H4 (cell line): ENCODE data around the gene ANXA6. TPM values are rescaled to one million over a fixed set of nuclear protein-coding genes. Genes with fewer than 3 reads are reported as not detected.

Experiments used
- DNase-seq: peaks from one replicate; pipeline ENCODE4 v3.0.0-alpha.2; 2015; ENCODE audit warnings: low spot score
- total RNA-seq: library from RNA; depleted of rRNA; stranded (reverse); fragments of >200 nt; shearing (Covaris generic); gene quantifications from 2 replicates; pipeline ENCODE4 v1.2.3, GENCODE V29; 2014

ANXA6 gene
- total RNA-seq, 1 experiment from 2014 or later, result 131 TPM

DNA sequence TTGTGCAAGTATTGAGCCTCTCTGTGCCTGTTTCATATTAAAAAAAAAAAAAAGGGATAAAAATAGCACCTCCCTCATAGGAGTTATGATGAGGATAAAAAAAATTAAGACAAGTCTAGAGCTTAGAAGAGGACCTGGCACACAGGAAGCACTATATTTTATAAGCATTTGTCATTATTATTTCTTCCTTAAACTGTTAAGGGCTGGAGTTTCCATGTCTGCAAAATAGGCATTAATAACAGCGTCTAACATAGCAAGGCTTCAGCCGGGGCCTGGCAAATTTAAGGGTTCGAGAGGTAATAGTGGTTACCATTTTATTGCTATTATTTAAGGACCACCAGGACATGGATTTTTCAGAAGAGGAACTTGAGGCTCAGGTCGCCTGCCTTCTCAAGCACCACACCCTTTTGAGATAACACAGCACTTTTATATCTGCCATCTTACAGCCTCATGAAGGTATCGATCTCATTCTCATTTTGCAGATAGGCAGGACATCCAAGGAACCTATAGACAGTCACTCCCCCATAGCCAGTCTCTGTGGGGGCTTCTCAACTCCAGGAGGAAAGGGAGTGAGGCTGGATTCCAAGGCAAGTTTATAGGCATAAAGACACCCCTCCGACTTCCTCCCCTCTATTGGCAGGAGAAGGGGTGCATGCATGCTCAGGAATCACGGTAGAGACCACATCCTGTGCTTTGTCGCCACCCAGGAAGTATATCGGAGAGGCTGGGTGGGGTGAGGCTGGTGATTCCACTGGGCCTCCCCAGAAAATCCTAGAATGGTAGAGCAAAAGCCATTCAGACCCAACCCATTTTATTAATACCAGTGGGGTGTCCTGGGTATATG lies 2.4 kb downstream of the ANXA6 start:
- no peak for DNase-seq

DNA sequence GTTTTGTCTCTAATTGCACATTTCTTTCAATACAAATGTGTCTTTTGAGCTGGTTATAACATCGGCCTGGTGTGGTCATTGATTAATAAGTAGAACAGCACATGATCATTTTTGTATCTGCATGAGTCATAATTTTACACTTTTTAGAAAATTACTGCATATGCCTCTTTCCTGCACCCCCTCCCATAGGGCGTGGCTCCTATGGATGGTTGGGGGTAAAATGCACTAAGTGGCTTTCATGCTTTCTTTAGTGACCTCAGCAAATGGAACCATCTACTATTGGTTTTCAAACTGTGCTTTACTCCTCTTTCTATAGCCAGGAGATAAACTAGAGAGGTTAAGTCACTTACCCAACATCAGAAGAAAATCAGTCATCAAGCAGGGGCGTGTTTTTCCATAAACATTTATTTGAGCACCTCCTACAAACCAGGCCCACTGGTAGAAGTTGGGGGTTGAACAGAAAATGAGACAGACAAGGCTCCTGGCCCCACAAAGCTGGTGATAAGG lies 3.8 kb downstream of the ANXA6 start:
- no peak for DNase-seq

DNA sequence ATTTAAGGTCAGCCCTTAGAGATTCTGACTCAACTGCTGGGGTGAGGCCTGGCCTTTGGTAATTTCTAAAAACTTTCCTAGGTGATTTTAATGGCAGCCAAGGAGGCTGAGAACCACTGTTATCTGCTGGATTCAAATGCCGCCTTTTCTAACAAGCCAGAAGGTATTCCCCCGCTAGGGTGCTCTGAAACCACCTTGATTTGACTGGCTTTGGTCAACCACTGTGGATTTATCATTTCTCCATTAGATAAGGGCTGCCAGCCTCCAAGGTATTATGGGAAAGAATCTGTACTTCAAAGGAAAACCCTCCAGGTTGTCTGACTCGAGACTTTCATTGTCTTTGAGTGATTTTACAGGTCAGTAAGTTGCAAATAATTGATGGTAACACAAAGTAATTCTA lies 4.3 kb downstream of the ANXA6 start:
- DNase-seq, result no peak

DNA sequence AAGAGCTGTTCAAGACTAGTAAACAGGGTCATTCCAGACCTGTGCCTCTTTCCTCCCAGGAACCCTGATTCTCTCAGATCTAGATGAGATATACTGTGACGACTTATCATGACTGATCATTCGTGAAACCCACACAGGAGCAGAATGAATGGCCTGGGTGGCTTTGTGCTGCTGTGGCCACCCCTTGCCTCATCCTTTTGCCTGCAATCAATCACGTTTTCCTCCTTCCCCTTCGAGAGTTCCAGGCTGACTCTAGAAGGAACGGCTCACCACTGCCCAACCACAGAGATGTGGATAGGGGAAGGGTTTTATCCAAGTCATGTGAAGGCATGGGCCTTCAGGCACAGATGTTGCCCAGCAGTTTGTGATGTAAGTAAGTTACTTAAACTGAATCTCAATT lies 5.8 kb downstream of the ANXA6 start:
- DNase-seq, result no peak

DNA sequence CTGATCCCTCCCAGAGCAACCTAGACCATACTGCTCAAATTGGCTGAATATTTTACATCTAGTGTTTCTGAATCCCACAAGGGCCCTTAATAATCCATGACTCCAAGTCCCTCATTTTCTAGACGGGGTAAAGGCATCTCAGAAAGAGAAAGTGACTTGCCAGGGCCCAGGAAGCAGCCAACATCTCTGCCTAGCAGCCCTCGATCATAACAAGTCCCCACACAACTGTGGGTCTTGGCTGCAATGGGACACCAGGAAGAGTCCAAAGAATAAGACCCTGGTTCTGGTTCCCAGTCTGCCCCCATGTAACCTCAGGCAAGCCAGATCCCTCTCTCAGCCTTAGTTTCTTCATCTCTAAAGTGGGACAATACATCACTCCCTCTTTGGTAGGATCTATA lies 6.3 kb downstream of the ANXA6 start:
- no peak for DNase-seq

DNA sequence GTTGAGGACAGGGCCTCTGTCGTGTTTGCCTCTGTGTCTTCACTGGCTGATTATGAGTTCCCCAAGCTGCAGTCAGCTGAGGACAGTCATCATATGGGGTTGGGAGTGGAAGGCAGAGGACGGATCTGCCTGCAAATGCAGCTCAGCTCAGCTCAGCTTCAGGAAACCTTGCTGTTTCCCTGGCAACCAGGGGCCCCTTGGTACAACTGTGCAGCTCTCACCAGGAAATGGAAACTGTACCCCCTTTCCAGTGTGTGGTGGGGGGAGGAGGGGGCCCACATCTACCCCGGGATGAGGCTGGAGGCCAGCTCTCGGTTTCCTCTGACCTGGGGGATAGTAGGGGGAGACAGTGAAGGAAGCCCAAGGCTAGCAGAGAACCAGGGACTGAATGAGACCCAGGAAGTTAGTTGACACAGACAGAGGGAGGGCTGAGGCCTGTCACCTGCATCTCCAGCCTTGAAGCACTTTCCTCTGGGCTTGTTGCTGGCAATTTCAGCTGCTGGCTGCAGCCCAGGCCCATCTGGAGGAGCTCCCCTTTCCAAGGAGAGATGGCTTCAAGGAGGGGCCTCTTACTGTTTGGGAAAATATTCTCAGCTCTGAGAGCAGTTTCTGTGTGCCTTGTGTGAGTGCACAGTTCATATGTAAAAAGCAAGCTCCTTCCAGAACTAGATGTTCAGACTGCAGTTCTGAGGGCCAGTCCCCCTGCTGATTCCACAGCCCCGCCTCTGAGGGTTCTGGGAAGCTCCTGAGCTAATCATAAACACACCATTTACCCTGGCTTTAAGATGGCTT lies 6.9 kb downstream of the ANXA6 start:
- DNase-seq, result no peak

DNA sequence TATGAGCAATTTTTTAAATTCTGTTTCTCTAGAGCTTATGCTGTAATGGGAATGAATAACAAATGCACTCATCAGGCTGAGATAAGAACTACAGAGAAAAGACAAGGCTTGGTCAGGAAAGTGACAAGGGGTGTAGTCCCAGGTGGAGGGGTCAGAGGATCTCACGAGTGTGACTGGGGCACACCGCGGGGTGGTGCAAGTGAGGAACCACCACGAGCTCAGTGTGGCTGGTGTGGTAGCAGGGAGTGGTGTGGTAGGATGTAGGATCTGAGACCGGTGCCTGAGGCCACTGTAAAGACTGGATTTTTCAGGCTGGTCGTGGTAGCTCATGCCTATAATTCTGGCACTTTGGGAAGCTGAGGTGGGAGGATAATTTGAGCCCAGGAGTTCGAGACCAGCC lies 9.0 kb downstream of the ANXA6 start:
- no peak for DNase-seq

DNA sequence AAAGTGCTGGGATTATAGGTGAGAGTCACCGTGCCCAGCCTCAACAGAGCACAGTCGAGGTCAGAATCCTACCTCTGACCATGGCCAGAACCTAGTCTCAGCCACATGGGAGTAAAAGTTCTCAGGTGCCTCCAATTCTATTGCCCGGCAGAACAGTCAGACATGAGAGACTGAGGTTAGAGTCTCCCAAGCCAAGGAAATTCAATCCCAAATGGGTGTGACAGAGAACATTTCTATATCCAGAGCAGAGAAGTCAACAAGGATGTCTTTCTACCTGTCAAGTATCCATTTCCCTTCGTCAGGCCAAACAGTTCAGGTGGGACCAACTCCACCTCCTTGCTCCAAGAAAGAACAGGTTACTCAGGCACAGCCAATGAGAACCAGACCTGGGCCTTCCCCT lies 10.5 kb downstream of the ANXA6 start:
- DNase-seq, result no peak

DNA sequence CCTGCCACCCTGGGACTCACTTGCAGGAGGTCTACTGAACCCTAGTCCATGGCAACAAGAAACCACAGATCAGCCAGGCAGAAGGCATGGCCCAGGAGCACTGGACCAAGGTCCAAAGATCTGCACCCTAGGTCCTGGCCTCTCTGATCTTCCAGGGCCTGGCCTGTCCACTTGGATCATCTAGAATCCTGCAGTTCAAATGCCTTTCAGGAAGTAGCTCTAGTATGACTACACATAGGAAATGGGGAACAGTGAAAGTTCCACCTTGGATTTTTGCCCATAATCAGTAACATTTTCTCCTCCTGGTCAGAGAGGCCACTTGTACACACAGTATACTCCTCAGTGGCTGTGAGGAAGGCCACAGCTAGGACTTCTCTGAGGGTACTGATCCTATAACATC lies 11.5 kb downstream of the ANXA6 start:
- no peak for DNase-seq

DNA sequence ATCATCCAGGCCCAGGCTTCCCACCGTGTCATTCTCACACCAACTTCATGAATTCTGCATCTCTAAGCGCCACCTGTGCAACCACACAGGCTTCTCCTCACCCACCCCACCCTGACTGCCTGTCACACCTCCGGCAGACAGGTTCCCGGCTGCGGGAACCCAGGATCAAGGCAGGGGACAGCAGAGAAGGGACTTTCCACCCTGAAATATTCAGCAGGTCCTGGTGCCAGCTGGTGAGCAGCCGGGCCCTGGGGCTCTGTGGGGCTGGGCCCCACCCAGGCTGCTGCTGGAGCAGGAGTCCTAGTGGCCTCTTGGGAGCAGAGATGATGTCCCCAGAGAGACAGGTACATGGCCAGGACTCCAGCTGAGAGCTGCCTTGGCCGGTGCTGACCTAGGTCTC lies 12.7 kb downstream of the ANXA6 start:
- no peak for DNase-seq

DNA sequence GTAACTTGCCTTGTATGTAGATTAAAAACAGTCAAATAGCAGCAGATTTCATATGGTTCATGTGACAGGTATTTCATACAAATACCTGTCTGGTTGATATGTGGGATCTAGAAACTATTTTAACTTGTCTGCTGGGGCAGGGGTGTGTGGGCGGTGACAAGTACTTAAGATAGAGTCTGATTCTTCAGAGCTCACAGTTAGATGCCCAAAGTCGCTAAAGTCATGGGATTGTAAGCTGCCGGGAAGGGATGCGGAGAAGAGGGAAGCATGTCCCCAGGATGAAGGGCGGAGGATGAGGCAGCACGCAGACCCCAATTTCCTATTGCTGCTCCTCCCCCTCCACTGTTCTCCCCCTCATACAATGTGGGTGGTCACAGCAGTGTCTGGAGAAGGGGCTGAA lies 13.3 kb downstream of the ANXA6 start:
- DNase-seq, result no peak

DNA sequence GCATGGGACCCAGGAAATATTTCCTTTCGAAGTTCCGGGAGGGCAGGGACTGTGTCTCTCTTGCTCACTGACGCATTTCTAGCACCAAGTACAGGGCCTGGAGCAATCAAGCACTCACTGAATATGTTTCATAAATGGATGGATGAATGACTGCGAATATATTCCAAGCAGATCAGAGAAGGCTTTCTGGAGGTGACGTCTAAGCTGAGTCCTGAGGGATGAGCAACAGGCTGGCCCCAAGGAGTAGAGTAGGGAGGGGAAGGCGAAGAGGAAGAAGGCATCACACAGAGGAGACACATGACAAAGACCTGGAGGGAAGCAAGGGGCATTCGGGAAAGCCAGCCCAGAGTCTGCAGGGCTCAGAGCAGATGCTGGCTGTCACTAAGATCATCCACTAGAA lies 13.9 kb downstream of the ANXA6 start:
- no peak for DNase-seq

DNA sequence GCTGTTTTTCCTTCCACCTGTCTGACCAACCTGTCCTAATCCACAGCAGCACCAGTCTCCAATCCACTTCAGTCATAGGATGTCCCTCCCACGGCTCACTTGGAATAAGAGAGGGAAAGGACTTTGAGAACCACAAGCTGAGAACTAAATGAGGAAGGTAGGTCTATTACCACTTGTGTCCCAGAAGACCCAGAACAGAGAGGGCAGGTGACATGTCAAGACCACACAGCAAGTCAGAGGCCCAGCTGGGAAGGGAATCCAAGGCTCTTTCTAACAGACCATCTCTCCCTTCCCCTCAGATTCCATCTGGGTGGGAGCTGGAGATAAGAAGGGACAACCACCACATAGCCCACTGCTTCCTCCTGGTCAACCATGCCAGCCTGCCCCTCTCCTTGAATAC lies 14.6 kb downstream of the ANXA6 start:
- no peak for DNase-seq

DNA sequence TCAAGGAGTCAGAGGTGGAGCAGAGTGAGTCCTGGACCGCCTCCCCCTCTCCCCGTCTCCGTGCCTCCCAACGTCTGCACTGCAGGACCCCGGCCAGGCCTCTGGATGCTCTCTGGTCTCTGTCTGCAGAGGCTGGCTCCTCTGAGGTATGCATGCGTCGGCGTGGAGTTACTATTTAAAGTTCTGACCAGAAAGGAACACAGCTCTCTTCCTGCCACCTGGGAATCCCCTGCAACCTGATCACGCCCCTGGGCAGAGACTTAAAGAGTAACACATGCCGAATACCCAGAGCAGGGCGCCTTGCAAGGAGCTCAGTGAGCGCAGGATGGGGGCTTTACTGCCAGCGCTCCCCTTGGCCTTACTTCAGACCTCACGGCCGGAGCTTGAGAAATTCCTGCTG lies 16.0 kb downstream of the ANXA6 start:
- no peak for DNase-seq

DNA sequence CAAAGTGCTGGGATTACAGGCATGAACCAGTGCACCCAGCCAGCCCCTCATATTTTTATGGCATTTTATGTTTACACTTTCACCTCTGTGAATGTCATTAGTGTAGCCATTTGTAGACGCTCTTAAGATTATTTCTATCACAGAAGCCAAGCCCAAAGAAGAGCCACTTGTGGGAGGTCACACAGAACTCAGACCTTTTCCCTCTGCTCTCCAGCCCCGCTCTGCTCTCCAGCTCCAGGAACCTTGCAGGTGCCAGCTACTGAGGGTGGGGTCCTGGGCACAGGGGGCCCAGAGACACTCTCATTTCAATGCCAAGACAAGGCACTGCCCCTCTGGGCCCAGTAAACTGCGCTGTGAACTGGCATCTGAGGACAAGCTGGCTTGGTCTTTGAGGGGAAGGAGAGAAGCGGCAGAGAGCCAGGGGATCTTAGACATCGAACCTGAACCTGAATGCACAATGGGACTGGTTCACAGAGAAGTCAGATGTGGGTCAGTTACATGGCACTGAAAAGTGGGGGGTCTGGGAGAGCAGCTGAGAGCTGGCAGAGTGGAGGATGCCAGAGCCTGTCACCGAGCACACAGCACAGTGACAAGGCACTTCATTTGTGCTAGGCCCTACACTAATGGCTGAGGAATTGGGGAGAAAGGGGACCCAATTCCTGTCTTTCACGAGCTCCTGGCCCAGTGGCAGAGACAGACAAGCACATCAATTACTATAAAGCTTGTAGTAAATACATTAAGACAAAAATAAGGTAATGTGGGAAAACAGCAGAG lies 16.7 kb downstream of the ANXA6 start:
- DNase-seq, result no peak

DNA sequence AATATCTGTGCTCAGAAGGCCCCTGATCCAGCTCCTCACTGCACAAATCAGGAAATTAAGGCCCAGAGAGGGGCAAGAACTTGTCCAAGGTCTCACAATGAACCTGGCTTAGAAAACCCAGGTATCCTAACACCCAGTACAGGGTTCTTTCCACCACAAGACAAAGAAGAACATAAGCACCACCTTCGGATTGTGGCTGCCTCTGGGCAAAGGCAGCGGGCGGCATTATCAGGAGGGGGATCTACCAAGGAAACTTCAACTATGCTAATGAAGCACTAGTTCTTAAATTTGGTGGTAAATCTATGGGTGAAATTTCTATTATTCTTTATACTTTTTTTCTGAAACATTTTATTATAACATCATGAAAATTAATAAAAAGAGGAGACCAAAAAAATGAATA lies 17.9 kb downstream of the ANXA6 start:
- DNase-seq, result no peak

DNA sequence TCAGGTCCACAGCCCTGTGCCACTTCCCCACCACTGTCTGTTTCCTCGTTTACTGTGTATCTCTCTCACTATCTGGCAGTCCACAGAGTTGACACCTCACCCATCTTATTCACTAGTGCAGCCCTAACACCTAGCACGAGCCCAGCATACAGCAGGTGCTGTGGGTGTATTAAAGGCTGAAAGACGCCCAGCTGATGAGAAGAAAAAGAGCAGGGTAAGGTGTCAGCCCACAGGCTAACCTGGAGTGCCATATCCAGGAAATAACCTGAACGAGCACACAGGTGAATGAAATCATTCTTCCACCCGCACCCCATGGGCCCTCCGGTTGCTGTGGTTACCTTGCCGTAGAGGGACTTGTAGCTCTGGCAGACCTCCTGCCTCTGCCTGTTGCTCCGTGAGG lies 18.6 kb downstream of the ANXA6 start:
- DNase-seq, result no peak

DNA sequence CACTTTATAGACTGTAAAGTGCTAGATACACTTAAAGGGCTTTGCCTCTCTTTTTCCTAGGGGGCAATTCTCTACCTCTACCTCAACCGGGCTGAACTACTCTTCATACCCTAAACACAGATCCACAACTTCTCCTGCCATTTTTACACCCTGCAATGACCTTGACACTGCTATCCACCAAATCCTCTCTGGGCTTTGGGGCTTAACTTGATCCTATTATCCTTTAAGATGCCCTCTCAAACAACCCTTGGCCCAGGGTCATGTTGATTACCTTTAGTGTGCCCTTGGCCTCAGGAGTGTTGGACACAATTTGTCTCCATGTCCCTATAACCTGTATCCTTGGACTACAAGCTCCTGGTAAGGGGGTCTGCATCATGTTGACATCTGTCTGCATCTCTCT lies 19.5 kb downstream of the ANXA6 start:
- DNase-seq, result no peak

DNA sequence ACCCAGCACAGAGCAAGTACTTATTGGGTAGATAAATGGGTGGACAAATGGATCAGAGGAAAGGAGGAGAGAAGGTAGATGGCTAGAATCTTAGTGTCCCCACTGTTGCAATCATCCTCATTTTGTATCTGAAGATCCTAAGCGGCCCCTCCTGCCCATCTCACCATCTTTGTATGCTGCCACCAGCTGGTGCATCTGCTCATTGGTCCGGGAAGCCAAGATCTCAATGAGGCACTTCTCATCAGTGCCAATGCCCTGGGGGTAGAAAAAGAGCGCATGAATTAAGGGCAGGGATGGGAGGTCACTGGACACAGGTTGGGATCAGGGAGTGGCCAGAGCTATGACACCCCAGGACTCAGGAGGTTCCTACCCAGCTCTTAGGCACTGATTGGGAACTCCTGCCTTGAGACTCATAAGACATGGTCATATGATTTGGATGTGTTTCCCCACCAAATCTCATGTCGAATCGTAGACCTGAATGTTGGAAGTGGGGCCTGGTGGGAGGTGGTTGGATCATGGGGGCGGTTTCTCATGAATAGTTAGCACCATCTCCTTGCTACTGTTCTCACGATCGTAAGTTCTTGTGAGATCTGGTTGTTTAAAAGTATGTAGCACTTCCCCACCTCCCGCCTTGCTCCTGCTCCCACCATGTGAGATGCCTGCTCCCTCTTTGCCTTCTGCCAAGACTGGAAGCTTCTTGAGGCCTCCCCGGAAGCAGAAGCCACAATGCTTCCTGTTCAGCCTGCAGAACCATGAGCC lies 20.3 kb downstream of the ANXA6 start:
- DNase-seq, result no peak

DNA sequence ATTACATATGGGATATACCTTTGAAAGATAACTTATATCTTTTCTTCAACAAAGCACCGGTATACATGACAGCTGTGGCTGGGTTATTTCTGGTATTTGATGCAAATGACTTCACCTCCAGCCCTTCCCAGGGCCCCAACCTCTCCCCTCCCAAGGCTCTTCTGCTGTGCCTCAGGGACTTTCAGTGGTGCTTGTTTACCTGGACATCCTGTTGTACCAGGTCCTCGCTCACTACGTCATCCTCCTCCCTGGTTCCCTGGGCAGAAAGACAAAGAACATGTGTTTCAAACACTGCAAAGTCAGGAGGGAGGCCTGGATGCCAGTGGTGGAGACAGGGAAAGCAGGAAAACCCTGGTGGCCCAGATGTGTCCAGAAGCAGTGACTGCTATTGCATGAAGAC lies 23.4 kb downstream of the ANXA6 start:
- no peak for DNase-seq

DNA sequence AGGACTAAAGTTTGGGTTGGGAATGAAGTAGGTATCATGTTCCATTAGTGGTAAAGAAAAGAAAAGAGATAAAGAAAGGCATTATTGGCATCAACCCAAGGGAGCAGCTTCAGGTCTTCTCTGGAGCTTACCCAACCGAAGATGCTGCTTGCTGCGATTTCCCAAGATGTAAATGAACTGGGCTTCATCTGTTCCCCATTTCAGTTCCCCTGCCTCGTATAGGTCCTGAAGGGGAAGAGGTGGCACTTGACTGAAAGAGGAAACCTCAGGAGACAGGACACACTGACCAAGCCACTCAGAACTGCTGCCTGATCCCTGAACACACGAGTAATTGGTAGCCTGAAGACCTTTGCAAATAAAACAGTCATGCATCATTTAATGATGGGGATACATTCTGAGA lies 24.6 kb downstream of the ANXA6 start:
- DNase-seq, result no peak
